ENCODE measurements around the gene IRF7. TPM values are rescaled to one million over a fixed set of nuclear protein-coding genes. Genes with fewer than 3 reads are reported as not detected.

The IRF7 gene
- total RNA-seq, 1 experiment from 2014 or later = 4.7 TPM

- no peak for DNase-seq (ENCODE audit: low read depth)
Observed at GRCh38 chr11:563812-564578, 51.8 kb downstream of the IRF7 start.

GRCh38 chr11:563066-563811 lies 52.5 kb downstream of the IRF7 start:
- no peak for DNase-seq (ENCODE audit: low read depth)

Other genes with a start within 250 kb of the IRF7 start
- gene B4GALNT4, start 246.5 kb downstream of the IRF7 start, total RNA-seq (2014; rRNA removed; shearing (Covaris generic)) = not detected in 2 replicates
- gene PKP3, start 221.7 kb downstream of the IRF7 start, total RNA-seq (2014; rRNA removed; shearing (Covaris generic)) = 0.84 and 2.9 TPM in 2 replicates
- 14.3 and 19.2 TPM in 2 replicates for gene SIGIRR, start 201.0 kb downstream of the IRF7 start, total RNA-seq (2014; rRNA removed; shearing (Covaris generic))
- not detected in 2 replicates for gene ANO9, start 173.9 kb downstream of the IRF7 start, total RNA-seq (2014; rRNA removed; shearing (Covaris generic))
- gene PTDSS2, start 165.7 kb downstream of the IRF7 start, total RNA-seq (2014; rRNA removed; shearing (Covaris generic)) = 13.2 and 16.8 TPM in 2 replicates
- 147 and 167 TPM in 2 replicates for gene RNH1, start 108.7 kb downstream of the IRF7 start, total RNA-seq (2014; rRNA removed; shearing (Covaris generic))
- gene HRAS, start 80.4 kb downstream of the IRF7 start, total RNA-seq (2014; rRNA removed; shearing (Covaris generic)) = 65.8 and 81.1 TPM in 2 replicates
- 0.29 TPM in 1 of 2 replicates, not detected in the other for gene LRRC56, start 78.4 kb downstream of the IRF7 start, total RNA-seq (2014; rRNA removed; shearing (Covaris generic))
- gene LMNTD2, start 55.2 kb downstream of the IRF7 start, total RNA-seq (2014; rRNA removed; shearing (Covaris generic)) = 0.24 and 0.29 TPM in 2 replicates
- 7.4 and 16.4 TPM in 2 replicates for gene RASSF7, start 55.0 kb downstream of the IRF7 start, total RNA-seq (2014; rRNA removed; shearing (Covaris generic))
- gene PHRF1, start 39.5 kb downstream of the IRF7 start, total RNA-seq (2014; rRNA removed; shearing (Covaris generic)) = 12.5 and 14.8 TPM in 2 replicates
- gene CDHR5, start 9.0 kb upstream of the IRF7 start, total RNA-seq (2014; rRNA removed; shearing (Covaris generic)) = not detected in 2 replicates
- gene SCT, start 11.2 kb upstream of the IRF7 start, total RNA-seq (2014; rRNA removed; shearing (Covaris generic)) = not detected in 2 replicates
- gene DRD4, start 21.3 kb upstream of the IRF7 start, total RNA-seq (2014; rRNA removed; shearing (Covaris generic)) = not detected in 2 replicates
- 15.4 and 23.8 TPM in 2 replicates for gene DEAF1, start 79.3 kb upstream of the IRF7 start, total RNA-seq (2014; rRNA removed; shearing (Covaris generic))
- gene TMEM80, start 79.9 kb upstream of the IRF7 start, total RNA-seq (2014; rRNA removed; shearing (Covaris generic)) = 15.6 and 18.6 TPM in 2 replicates
- gene EPS8L2, start 90.3 kb upstream of the IRF7 start, total RNA-seq (2014; rRNA removed; shearing (Covaris generic)) = 3.4 and 5.7 TPM in 2 replicates
- gene TALDO1, start 131.5 kb upstream of the IRF7 start, total RNA-seq (2014; rRNA removed; shearing (Covaris generic)) = 166 and 168 TPM in 2 replicates
- 19.8 and 23.5 TPM in 2 replicates for gene GATD1, start 161.5 kb upstream of the IRF7 start, total RNA-seq (2014; rRNA removed; shearing (Covaris generic))
- gene CEND1, start 174.1 kb upstream of the IRF7 start, total RNA-seq (2014; rRNA removed; shearing (Covaris generic)) = 0.12 TPM in 1 of 2 replicates, not detected in the other
- gene SLC25A22, start 182.3 kb upstream of the IRF7 start, total RNA-seq (2014; rRNA removed; shearing (Covaris generic)) = 9.5 and 12.7 TPM in 2 replicates
- gene PIDD1, start 189.3 kb upstream of the IRF7 start, total RNA-seq (2014; rRNA removed; shearing (Covaris generic)) = 4.9 and 5.4 TPM in 2 replicates
- gene RPLP2, start 194.0 kb upstream of the IRF7 start, total RNA-seq (2014; rRNA removed; shearing (Covaris generic)) = 886 and 920 TPM in 2 replicates
- gene PNPLA2, start 203.0 kb upstream of the IRF7 start, total RNA-seq (2014; rRNA removed; shearing (Covaris generic)) = 9.4 and 10.5 TPM in 2 replicates
- 1.8 and 2.5 TPM in 2 replicates for gene CRACR2B, start 212.0 kb upstream of the IRF7 start, total RNA-seq (2014; rRNA removed; shearing (Covaris generic))
- 302 and 421 TPM in 2 replicates for gene CD151, start 217.0 kb upstream of the IRF7 start, total RNA-seq (2014; rRNA removed; shearing (Covaris generic))
- gene POLR2L, start 226.6 kb upstream of the IRF7 start, total RNA-seq (2014; rRNA removed; shearing (Covaris generic)) = 167 and 183 TPM in 2 replicates
- 95.2 and 137 TPM in 2 replicates for gene TSPAN4, start 226.9 kb upstream of the IRF7 start, total RNA-seq (2014; rRNA removed; shearing (Covaris generic))